ENCODE results near the gene IRGQ.
A peak's percentile ranks its signal among the peaks of the same experiment; 100 is the strongest.

IRGQ gene, protein sequence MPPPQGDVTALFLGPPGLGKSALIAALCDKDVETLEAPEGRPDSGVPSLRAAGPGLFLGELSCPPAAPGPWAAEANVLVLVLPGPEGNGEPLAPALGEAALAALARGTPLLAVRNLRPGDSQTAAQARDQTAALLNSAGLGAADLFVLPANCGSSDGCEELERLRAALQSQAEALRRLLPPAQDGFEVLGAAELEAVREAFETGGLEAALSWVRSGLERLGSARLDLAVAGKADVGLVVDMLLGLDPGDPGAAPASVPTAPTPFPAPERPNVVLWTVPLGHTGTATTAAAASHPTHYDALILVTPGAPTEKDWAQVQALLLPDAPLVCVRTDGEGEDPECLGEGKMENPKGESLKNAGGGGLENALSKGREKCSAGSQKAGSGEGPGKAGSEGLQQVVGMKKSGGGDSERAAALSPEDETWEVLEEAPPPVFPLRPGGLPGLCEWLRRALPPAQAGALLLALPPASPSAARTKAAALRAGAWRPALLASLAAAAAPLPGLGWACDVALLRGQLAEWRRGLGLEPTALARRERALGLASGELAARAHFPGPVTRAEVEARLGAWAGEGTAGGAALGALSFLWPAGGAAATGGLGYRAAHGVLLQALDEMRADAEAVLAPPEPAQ

GRCh38 chr19:43595999-43596841 is at the start of gene IRGQ, which contains the start of gene ZNF576:
TSS of gene IRGQ (minus strand) at chr19:43596134. CDS start at chr19:43595338, 796 bp downstream.
TSS of gene ZNF576 (plus strand) at chr19:43596595. CDS start at chr19:43597109, 514 bp downstream.
- DNase-seq: peak; percentile 95 to 100 (median 99)

GRCh38 chr19:43644181-43644580 is 48.2 kb upstream of the IRGQ start:
- DNase-seq: no peak

- no peak for DNase-seq
Observed at GRCh38 chr19:43643326-43643725, 47.4 kb upstream of the IRGQ start.

- DNase-seq: no peak
Observed at GRCh38 chr19:43642531-43642930, 46.6 kb upstream of the IRGQ start.

DNA sequence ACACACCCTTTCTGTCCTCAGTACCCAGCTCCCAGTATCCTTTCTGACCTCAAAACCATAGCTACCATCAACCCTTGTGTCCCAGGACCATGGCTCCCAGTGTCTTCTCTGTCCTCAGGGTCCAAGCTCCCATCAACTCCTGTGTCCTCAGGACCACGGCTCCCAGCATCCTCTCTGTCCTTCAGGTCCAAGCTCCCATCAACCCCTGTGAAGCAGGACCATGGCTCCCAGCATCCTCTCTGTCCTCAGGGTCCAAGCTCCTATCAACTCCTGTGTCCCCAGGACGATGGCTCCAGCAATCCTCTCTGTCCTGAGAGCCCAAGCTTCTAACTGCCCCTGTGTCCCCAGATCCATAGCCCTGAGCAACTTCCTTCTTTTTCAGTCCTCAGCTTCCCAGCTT is 45.4 kb upstream of the IRGQ start:
- DNase-seq: no peak

GRCh38 chr19:43640424-43640757 is 44.5 kb upstream of the IRGQ start:
- DNase-seq: peak in 1 of 56 donors; percentile 64

DNA sequence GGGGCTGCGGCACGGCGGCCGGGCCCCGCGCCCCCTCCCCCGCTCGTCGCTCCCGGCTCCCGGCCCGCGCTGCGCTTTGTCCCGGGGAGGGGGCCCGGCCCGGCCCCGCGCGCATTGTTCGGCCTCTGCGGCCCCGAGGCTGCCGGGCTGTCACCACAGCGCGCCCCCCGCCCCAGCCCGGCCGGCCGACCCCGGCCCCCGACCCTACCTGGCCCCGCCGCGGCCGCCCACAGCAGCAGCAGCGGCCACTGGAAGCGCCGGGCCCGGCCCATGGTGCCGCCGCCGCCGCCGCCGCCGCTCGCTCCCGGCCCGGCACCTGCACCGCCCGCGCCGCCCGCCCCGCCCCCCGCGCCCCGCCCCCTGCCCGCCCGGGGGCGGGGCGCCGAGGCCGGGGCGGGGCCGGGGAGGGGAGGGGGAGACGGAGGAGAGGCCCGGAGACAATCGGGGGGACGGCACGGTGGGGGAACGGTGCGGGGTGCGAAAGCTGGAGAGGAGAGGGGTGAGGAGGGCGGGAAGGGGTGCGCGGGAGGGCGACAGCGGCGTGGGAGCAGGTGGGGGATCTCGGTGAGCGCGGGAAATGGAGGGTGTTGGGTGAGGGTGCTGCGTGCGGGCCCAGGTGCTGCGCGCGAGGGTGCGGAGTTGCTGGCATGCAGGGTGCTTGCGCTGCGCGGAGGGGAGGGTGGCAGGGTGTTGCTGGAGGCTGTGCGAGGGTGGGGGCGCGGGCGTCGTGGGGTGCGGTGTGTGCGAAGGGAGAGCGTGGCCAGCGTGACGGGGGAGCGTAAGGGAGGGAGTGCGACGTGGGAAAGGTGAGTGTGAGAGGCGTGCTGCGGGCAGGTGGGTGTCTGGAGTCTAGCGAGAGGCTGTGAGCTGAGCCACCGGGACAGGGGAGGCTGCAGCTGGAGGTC is 43.8 kb upstream of the IRGQ start, which contains the start of gene CADM4:
Gene CADM4, minus strand, starts transcription at position 332 of the 905 bp plus-strand sequence. Its CDS starts 60 bp downstream, at position 272.
- DNase-seq: peak in 35 of 56 donors; percentile 10 to 83 (median 38)

DNA sequence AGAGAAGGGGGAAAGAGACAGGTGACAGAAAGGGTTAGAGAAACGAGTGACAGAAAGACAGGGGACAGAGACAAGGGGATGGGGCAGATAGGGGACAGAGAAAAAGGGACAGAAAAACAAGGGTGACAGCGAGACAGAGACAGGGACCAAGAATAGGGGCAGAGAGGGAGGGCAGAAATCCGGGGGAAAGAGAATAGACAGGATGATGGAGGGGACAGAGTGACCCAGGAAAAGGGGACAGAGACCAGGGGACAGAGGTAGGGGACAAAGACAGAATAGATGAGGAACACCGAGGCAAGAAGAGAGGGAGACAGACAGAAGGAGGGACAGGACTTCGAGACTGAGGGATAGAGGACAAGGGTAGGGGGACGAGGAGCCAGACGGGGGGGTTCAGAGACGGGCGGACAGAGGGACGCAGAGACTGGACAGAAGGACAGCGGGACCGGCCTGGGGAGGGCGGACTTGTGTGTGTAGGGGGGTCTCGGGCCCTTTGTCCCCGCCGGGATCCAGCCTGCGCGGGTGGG is 43.1 kb upstream of the IRGQ start:
- peak in 2 of 56 donors; percentile 13 to 41 for DNase-seq

DNA sequence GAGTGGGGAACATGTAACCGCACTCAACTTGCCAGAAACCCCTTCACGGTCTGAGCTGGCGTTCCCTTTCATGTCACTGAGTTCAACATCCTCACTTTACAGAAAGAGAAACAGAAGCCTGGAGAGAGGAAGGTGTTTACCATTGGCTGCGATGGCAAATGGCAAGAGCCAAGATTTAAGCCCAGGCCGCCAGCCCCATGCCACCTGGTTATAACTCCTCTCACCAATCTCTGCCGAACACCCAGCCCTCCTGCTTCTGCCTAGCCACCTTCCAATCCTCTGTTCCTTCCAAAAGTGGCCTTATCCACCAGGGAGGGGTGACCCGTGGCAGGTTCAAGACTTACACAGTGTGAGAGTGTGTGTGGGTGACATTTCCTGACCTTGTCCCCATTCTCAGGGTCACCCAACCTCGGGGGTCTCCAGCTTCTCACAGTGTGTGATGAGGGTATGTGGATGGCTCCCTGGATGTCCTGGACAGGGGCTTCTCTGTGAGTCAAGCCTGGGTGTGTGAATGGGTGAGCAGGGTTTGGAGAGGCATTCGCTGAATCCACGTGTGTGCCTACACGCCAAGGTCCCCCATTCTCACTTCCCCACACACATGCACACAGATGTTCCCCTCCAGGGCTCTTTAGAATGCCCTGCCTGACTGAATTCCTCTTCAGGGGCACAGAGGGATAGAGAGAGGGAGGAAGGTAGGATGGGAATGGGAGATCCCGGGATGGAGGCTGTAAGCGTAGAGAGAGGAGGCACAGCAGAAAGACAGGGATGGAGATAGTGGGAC is 42.5 kb upstream of the IRGQ start:
- peak in 3 of 56 donors; percentile 7 to 49 (median 11) for DNase-seq

- peak in 52 of 56 donors; percentile 4 to 82 (median 62) for DNase-seq
Observed at GRCh38 chr19:43636121-43636683, 40.3 kb upstream of the IRGQ start.

GRCh38 chr19:43635561-43635940 is 39.6 kb upstream of the IRGQ start:
- DNase-seq: peak in 1 of 56 donors; percentile 56

- DNase-seq: peak in 53 of 56 donors; percentile 12 to 84 (median 64)
Observed at GRCh38 chr19:43634872-43635560, 39.1 kb upstream of the IRGQ start.

DNA sequence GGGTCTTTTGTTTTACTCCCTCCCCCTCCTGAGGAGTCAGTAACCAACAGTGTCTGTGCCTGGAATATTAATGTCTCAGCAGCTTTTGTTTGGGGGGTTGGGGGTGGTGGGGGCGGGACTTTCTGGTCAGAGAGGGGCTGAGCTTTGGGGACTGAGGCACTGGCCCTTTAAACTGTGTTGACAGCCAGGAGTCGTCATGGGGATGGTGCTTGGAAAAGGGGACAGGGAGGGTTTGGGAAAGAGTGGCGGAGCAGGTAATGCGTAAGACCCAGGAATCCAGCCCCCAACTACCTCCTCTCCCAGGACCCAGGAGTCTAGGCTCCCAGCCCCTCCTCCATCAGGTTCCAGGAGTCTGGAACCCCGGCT is 38.6 kb upstream of the IRGQ start:
- DNase-seq: peak in 47 of 56 donors; percentile 21 to 71 (median 51)

GRCh38 chr19:43634068-43634467 is 38.1 kb upstream of the IRGQ start:
- no peak for DNase-seq

DNA sequence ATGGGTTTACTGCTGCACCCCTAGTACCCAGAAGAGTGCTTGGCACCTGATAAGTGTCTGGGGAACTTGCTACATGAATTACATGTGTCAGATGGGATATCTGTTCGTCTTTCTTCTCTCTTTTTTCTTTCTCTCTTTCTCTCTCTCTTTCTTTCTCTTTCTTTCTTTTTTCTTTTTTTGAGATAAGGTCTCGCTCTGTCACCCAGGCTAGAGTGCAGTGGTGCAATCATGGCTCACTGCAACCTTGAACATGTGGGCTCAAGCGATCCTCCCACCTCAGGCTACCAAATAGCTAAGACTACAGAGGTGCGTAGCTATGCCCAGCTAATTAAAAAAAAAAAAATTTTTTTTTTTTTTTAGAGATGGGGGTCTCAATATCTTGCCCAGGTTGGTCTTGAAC is 37.6 kb upstream of the IRGQ start:
- DNase-seq: no peak

DNA sequence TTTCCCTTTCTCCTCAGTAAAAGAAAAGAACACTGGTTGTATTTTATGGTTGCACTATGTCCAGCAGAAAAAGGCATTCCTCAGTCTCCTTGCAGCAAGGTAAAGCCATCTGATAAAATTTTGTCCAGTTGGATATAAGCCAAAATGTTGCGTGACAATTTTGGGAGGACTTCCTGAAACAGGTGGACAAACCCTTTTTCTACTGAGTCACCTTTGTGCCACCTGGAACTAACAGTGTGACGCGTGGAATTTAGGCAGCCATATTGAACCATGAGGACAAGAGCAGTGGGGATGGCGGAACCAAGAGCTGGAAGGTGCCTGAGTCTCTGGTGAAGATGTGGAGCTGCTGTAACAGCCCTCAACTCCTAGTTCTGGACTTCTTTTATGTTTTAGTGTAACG is 35.6 kb upstream of the IRGQ start:
- no peak for DNase-seq

- DNase-seq: peak in 15 of 56 donors; percentile 13 to 52 (median 37)
Observed at GRCh38 chr19:43628646-43629326, 32.9 kb upstream of the IRGQ start.

- DNase-seq: peak in 1 of 56 donors; percentile 22
Observed at GRCh38 chr19:43626838-43627237, 30.9 kb upstream of the IRGQ start.

Measured in amygdala (tissue), 56 donors.